ENCODE results near the gene MFAP4.

Gene MFAP4

GRCh38 chr17:19347323-19348080 lies 39.5 kb downstream of the MFAP4 start:
- Histone ChIP-seq H4K8ac (ENCODE audit: low read length) (peak overlapping the region; percentile 70), H3K14ac (ENCODE audit: low read length in 2 of 2) (peak overlapping the region in 1 of 2 experiments; percentile 96), H2AK5ac (ENCODE audit: low read length, severe bottlenecking) (peak overlapping the region; percentile 28), H3K36me3 (ENCODE audit: control insufficient read depth in 1 of 2, insufficient read depth in 2 of 2, low read depth in 1 of 2, low read length in 2 of 2) (peaks cover 0 to 19% of the 10 kb centered on the region in 2 experiments), H2BK15ac (ENCODE audit: low read depth, poor library complexity, severe bottlenecking) (no peak overlapping the region), H3K9ac (ENCODE audit: low read length) (peak overlapping the region; percentile 61), H2AFZ (ENCODE audit: low read depth, low read length) (no peak overlapping the region), H2BK5ac (ENCODE audit: low read depth, low read length, poor library complexity, severe bottlenecking) (no peak overlapping the region), H2BK120ac (ENCODE audit: low read depth, low read length) (peak overlapping the region; percentile 4), H3K9me3 (ENCODE audit: control insufficient read depth, low read length) (no peaks in the 10 kb centered on the region), H3K79me1 (replicated peaks; ENCODE audit: low read length, poor library complexity, severe bottlenecking) (no peaks in the 10 kb centered on the region), H3K4me1 (ENCODE audit: control insufficient read depth, insufficient read depth, low read depth, low read length) (peaks cover 25% of the 10 kb centered on the region), H4K91ac (ENCODE audit: low read length) (peak overlapping the region; percentile 88), H3K4me3 (ENCODE audit: insufficient read depth in 1 of 2, low read depth in 1 of 2, low read length in 2 of 2) (no peak overlapping the region), H3K4ac (ENCODE audit: low read depth in 1 of 2, low read length in 2 of 2) (peak overlapping the region; percentile 42 to 57), H3K4me2 (ENCODE audit: low read length, poor library complexity, severe bottlenecking) (no peak overlapping the region), H3K27me3 (ENCODE audit: control insufficient read depth in 1 of 2, insufficient read depth in 1 of 2, low read length in 2 of 2) (no peaks in the 10 kb centered on the region), H3K23ac (ENCODE audit: low read length in 2 of 2) (no peak overlapping the region), H3K27ac (ENCODE audit: low read length, poor library complexity, severe bottlenecking) (peak overlapping the region; percentile 43), H2BK12ac (ENCODE audit: low read length in 2 of 2) (peak overlapping the region; percentile 59 to 74), H3K18ac (ENCODE audit: low read depth in 1 of 2, low read length in 2 of 2) (peak overlapping the region; percentile 47 to 79)
- no peak for DNase-seq
- 90% methylated on average over 13 of the region's 13 CpGs for WGBS

- peak; percentile 90 for DNase-seq
- Histone ChIP-seq H2AK5ac (ENCODE audit: low read length, severe bottlenecking) (no peak overlapping the region), H3K4me1 (ENCODE audit: control insufficient read depth, insufficient read depth, low read depth, low read length) (peaks cover 34% of the 10 kb centered on the region), H2BK5ac (ENCODE audit: low read depth, low read length, poor library complexity, severe bottlenecking) (no peak overlapping the region), H3K79me1 (replicated peaks; ENCODE audit: low read length, poor library complexity, severe bottlenecking) (no peaks in the 10 kb centered on the region), H2BK120ac (ENCODE audit: low read depth, low read length) (no peak overlapping the region), H3K4me3 (ENCODE audit: insufficient read depth in 1 of 2, low read depth in 1 of 2, low read length in 2 of 2) (no peak overlapping the region), H3K9ac (ENCODE audit: low read length) (peak overlapping the region; percentile 61), H2BK12ac (ENCODE audit: low read length in 2 of 2) (peak overlapping the region in 1 of 2 experiments; percentile 24), H3K4me2 (ENCODE audit: low read length, poor library complexity, severe bottlenecking) (no peak overlapping the region), H2AFZ (ENCODE audit: low read depth, low read length) (no peak overlapping the region), H3K27me3 (ENCODE audit: control insufficient read depth in 1 of 2, insufficient read depth in 1 of 2, low read length in 2 of 2) (no peaks in the 10 kb centered on the region), H3K27ac (ENCODE audit: low read length, poor library complexity, severe bottlenecking) (peak overlapping the region; percentile 43), H4K8ac (ENCODE audit: low read length) (peak overlapping the region; percentile 79), H3K9me3 (ENCODE audit: control insufficient read depth, low read length) (no peaks in the 10 kb centered on the region), H3K14ac (ENCODE audit: low read length in 2 of 2) (peak overlapping the region in 1 of 2 experiments; percentile 88), H3K36me3 (ENCODE audit: control insufficient read depth in 1 of 2, insufficient read depth in 2 of 2, low read depth in 1 of 2, low read length in 2 of 2) (peaks cover 0 to 20% of the 10 kb centered on the region in 2 experiments), H2BK15ac (ENCODE audit: low read depth, poor library complexity, severe bottlenecking) (peak overlapping the region; percentile 1), H3K4ac (ENCODE audit: low read depth in 1 of 2, low read length in 2 of 2) (peak overlapping the region; percentile 16 to 71), H3K23ac (ENCODE audit: low read length in 2 of 2) (no peak overlapping the region), H3K18ac (ENCODE audit: low read depth in 1 of 2, low read length in 2 of 2) (peak overlapping the region; percentile 56 to 89), H4K91ac (ENCODE audit: low read length) (peak overlapping the region; percentile 12)
- 52% methylated on average over 19 of the region's 19 CpGs for WGBS
These were observed 40.4 kb downstream of the MFAP4 start for GRCh38 chr17:19346351-19347255.

- no peak overlapping the region for H2BK5ac ChIP-seq (ENCODE audit: low read depth, low read length, poor library complexity, severe bottlenecking)
- H2BK15ac ChIP-seq (ENCODE audit: low read depth, poor library complexity, severe bottlenecking): peak overlapping the region; percentile 35
- no peak overlapping the region for H2AFZ ChIP-seq (ENCODE audit: low read depth, low read length)
- H3K4ac ChIP-seq (ENCODE audit: low read depth in 1 of 2, low read length in 2 of 2): peak overlapping the region; percentile 16 to 71
- no peak overlapping the region for H2BK120ac ChIP-seq (ENCODE audit: low read depth, low read length)
- peak overlapping the region; percentile 12 for H4K91ac ChIP-seq (ENCODE audit: low read length)
- no peaks in the 10 kb centered on the region for H3K79me1 ChIP-seq (replicated peaks; ENCODE audit: low read length, poor library complexity, severe bottlenecking)
- 96% methylated on average over 13 of the region's 13 CpGs for WGBS
- H3K27ac ChIP-seq (ENCODE audit: low read length, poor library complexity, severe bottlenecking): no peak overlapping the region
- no peak overlapping the region for H3K4me2 ChIP-seq (ENCODE audit: low read length, poor library complexity, severe bottlenecking)
- no peak overlapping the region for H3K4me3 ChIP-seq (ENCODE audit: insufficient read depth in 1 of 2, low read depth in 1 of 2, low read length in 2 of 2)
- peak overlapping the region in 1 of 2 experiments; percentile 88 for H3K14ac ChIP-seq (ENCODE audit: low read length in 2 of 2)
- H3K23ac ChIP-seq (ENCODE audit: low read length in 2 of 2): peak overlapping the region in 1 of 2 experiments; percentile 15
- H3K36me3 ChIP-seq (ENCODE audit: control insufficient read depth in 1 of 2, insufficient read depth in 2 of 2, low read depth in 1 of 2, low read length in 2 of 2): peaks cover 0 to 24% of the 10 kb centered on the region in 2 experiments
- peak overlapping the region; percentile 56 to 89 for H3K18ac ChIP-seq (ENCODE audit: low read depth in 1 of 2, low read length in 2 of 2)
- peak overlapping the region; percentile 79 for H4K8ac ChIP-seq (ENCODE audit: low read length)
- no peaks in the 10 kb centered on the region for H3K27me3 ChIP-seq (ENCODE audit: control insufficient read depth in 1 of 2, insufficient read depth in 1 of 2, low read length in 2 of 2)
- H3K9me3 ChIP-seq (ENCODE audit: control insufficient read depth, low read length): no peaks in the 10 kb centered on the region
- no peak overlapping the region for H2AK5ac ChIP-seq (ENCODE audit: low read length, severe bottlenecking)
- no peak for DNase-seq
- peaks cover 37% of the 10 kb centered on the region for H3K4me1 ChIP-seq (ENCODE audit: control insufficient read depth, insufficient read depth, low read depth, low read length)
- H2BK12ac ChIP-seq (ENCODE audit: low read length in 2 of 2): peak overlapping the region; percentile 24 to 28
- H3K9ac ChIP-seq (ENCODE audit: low read length): peak overlapping the region; percentile 61
These were observed 41.3 kb downstream of the MFAP4 start for GRCh38 chr17:19345486-19346350.

Measured in mesenchymal stem cell (in vitro differentiated cells and primary cell).